ENCODE results near the gene MAMDC4.

Gene MAMDC4

GRCh38 chr9:136856079-136856476 lies 3.9 kb downstream of the MAMDC4 start:
- H3K4me3 ChIP-seq (replicated peaks; ENCODE audit: insufficient read depth, low read length): no peak overlapping the region
- H3K27me3 ChIP-seq (ENCODE audit: insufficient read depth, poor library complexity, severe bottlenecking): no peaks in the 10 kb centered on the region
- DNase-seq (ENCODE audit: low read depth in 1 of 2, low spot score in 1 of 2): no peak
- TF ChIP-seq, protein P1, sequence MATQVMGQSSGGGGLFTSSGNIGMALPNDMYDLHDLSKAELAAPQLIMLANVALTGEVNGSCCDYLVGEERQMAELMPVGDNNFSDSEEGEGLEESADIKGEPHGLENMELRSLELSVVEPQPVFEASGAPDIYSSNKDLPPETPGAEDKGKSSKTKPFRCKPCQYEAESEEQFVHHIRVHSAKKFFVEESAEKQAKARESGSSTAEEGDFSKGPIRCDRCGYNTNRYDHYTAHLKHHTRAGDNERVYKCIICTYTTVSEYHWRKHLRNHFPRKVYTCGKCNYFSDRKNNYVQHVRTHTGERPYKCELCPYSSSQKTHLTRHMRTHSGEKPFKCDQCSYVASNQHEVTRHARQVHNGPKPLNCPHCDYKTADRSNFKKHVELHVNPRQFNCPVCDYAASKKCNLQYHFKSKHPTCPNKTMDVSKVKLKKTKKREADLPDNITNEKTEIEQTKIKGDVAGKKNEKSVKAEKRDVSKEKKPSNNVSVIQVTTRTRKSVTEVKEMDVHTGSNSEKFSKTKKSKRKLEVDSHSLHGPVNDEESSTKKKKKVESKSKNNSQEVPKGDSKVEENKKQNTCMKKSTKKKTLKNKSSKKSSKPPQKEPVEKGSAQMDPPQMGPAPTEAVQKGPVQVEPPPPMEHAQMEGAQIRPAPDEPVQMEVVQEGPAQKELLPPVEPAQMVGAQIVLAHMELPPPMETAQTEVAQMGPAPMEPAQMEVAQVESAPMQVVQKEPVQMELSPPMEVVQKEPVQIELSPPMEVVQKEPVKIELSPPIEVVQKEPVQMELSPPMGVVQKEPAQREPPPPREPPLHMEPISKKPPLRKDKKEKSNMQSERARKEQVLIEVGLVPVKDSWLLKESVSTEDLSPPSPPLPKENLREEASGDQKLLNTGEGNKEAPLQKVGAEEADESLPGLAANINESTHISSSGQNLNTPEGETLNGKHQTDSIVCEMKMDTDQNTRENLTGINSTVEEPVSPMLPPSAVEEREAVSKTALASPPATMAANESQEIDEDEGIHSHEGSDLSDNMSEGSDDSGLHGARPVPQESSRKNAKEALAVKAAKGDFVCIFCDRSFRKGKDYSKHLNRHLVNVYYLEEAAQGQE (IDR thresholded peaks at IDR 0.05; ENCODE audit: insufficient replicate concordance, low read depth): no peak
- TF ChIP-seq SPI1 (IDR thresholded peaks at IDR 0.05; ENCODE audit: borderline replicate concordance, low read depth) (no peak), GABPA (IDR thresholded peaks at IDR 0.05; ENCODE audit: low read depth) (no peak), POLR2AphosphoS5 (IDR thresholded peaks at IDR 0.05; ENCODE audit: low read depth) (no peak)
- TF ChIP-seq, protein P2, sequence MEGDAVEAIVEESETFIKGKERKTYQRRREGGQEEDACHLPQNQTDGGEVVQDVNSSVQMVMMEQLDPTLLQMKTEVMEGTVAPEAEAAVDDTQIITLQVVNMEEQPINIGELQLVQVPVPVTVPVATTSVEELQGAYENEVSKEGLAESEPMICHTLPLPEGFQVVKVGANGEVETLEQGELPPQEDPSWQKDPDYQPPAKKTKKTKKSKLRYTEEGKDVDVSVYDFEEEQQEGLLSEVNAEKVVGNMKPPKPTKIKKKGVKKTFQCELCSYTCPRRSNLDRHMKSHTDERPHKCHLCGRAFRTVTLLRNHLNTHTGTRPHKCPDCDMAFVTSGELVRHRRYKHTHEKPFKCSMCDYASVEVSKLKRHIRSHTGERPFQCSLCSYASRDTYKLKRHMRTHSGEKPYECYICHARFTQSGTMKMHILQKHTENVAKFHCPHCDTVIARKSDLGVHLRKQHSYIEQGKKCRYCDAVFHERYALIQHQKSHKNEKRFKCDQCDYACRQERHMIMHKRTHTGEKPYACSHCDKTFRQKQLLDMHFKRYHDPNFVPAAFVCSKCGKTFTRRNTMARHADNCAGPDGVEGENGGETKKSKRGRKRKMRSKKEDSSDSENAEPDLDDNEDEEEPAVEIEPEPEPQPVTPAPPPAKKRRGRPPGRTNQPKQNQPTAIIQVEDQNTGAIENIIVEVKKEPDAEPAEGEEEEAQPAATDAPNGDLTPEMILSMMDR (IDR thresholded peaks at IDR 0.05; ENCODE audit: insufficient read depth, low read length): no peak
- H3K27ac ChIP-seq (replicated peaks): no peak overlapping the region

GRCh38 chr9:136856541-136857141 lies 4.5 kb downstream of the MAMDC4 start:
- no peak for TF ChIP-seq GABPA (IDR thresholded peaks at IDR 0.05; ENCODE audit: low read depth)
- TF ChIP-seq SPI1 (IDR thresholded peaks at IDR 0.05; ENCODE audit: borderline replicate concordance, low read depth): no peak
- TF ChIP-seq, protein P1 (IDR thresholded peaks at IDR 0.05; ENCODE audit: insufficient replicate concordance, low read depth): no peak
- no peak for TF ChIP-seq POLR2AphosphoS5 (IDR thresholded peaks at IDR 0.05; ENCODE audit: low read depth)
- TF ChIP-seq, protein P2 (IDR thresholded peaks at IDR 0.05; ENCODE audit: insufficient read depth, low read length): no peak
- Histone ChIP-seq H3K4me3 (replicated peaks; ENCODE audit: insufficient read depth, low read length) (no peak overlapping the region), H3K27me3 (ENCODE audit: insufficient read depth, poor library complexity, severe bottlenecking) (no peaks in the 10 kb centered on the region), H3K27ac (replicated peaks) (no peak overlapping the region)
- DNase-seq (ENCODE audit: low read depth in 1 of 2, low spot score in 1 of 2): no peak

DNA sequence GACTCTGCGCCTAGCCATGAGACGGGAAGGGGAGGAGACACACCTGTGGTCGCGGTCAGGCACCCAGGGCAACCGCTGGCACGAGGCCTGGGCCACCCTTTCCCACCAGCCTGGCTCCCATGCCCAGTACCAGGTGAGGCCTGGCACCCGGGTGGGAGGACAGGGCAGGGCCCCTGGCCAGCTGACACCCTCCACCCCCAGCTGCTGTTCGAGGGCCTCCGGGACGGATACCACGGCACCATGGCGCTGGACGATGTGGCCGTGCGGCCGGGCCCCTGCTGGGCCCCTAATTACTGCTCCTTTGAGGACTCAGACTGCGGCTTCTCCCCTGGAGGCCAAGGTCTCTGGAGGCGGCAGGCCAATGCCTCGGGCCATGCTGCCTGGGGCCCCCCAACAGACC lies 5.0 kb downstream of the MAMDC4 start:
- TF ChIP-seq, protein P2 (IDR thresholded peaks at IDR 0.05; ENCODE audit: insufficient read depth, low read length): no peak
- TF ChIP-seq, protein P1 (IDR thresholded peaks at IDR 0.05; ENCODE audit: insufficient replicate concordance, low read depth): no peak
- TF ChIP-seq SPI1 (IDR thresholded peaks at IDR 0.05; ENCODE audit: borderline replicate concordance, low read depth) (no peak), GABPA (IDR thresholded peaks at IDR 0.05; ENCODE audit: low read depth) (no peak), POLR2AphosphoS5 (IDR thresholded peaks at IDR 0.05; ENCODE audit: low read depth) (no peak)
- DNase-seq (ENCODE audit: low read depth in 1 of 2, low spot score in 1 of 2): no peak
- no peak overlapping the region for H3K4me3 ChIP-seq (replicated peaks; ENCODE audit: insufficient read depth, low read length)

More for the DNA sequence above, 5.0 kb downstream of the MAMDC4 start:
- Histone ChIP-seq H3K27me3 (ENCODE audit: insufficient read depth, poor library complexity, severe bottlenecking) (no peaks in the 10 kb centered on the region), H3K27ac (replicated peaks) (no peak overlapping the region)
